ENCODE data around the gene AGO4. TPM values are rescaled to one million over a fixed set of nuclear protein-coding genes. Genes with fewer than 3 reads are reported as not detected.
"Not testable (repeated sequence)": the region's sequence is repeated elsewhere in the genome, so short reads cannot be mapped to it uniquely, and the experiment has no call there.

Gene AGO4
- total RNA-seq, 2 experiments from 2014 or later = 2.0 to 3.1 TPM

GRCh38 chr1:35788139-35788538, 19.7 kb upstream of the AGO4 start:
- no peak overlapping the region for H3K4me3 Mint-ChIP-seq
- H3K4me1 Mint-ChIP-seq (ENCODE audit: low read depth) = no peaks in the 10 kb centered on the region
- intact Hi-C loops (cut with micrococcal nuclease) = no loop called here
- CTCF ChIA-PET = no interaction called here
- no peaks in the 10 kb centered on the region for H3K36me3 Mint-ChIP-seq (ENCODE audit: low read depth)
- H3K9me3 Mint-ChIP-seq = no peaks in the 10 kb centered on the region
- no peak overlapping the region for H3K27ac Mint-ChIP-seq
- no peak for DNase-seq
- no peaks in the 10 kb centered on the region for H3K27me3 Mint-ChIP-seq (ENCODE audit: low read depth)

DNA sequence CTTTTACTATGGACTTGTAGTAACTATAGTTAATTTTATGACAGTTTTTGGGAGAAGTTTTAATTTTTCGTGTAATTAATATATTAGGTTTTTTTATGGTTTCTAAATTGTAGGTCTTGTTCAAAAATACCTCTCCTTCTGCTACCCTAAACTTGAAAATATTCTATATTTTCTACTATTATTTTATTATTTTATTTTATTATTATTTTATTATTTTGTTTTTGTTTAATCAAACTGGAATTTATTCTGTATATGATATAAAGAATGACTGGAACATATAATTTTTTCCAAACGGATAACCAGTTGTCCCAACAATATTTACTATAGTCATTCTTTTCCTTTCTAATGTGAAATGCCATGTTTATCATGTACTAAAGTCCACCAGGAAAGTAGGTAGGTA, 17.1 kb upstream of the AGO4 start:
- H3K27ac Mint-ChIP-seq = no peak overlapping the region
- H3K4me1 Mint-ChIP-seq (ENCODE audit: low read depth) = no peaks in the 10 kb centered on the region
- intact Hi-C loops (cut with micrococcal nuclease) = no loop called here
- H3K27me3 Mint-ChIP-seq (ENCODE audit: low read depth) = no peaks in the 10 kb centered on the region
- H3K36me3 Mint-ChIP-seq (ENCODE audit: low read depth) = no peaks in the 10 kb centered on the region
- DNase-seq = no peak
- no peaks in the 10 kb centered on the region for H3K9me3 Mint-ChIP-seq
- no peak overlapping the region for H3K4me3 Mint-ChIP-seq
- CTCF ChIA-PET = no interaction called here

DNA sequence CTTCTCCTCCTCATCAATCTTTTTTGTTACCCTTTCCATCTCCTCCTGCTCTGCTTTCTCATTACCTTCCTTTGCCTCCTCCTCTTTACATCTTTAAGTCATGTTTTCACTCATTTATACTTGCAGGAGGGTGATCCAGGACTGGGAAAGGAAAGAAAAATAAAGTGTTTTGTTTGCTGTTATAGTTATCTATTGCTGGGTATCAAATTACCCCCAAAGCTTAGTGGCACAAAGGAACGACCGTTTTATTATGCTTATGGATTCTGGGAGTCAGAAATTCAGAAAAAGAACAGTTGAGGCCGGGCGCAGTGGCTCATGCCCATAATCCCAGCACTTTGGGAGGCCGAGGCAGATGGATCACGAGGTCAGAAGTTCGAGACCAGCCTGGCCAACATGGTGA, 12.5 kb upstream of the AGO4 start:
- DNase-seq = no peak
- H3K27ac Mint-ChIP-seq = no peak overlapping the region

DNA sequence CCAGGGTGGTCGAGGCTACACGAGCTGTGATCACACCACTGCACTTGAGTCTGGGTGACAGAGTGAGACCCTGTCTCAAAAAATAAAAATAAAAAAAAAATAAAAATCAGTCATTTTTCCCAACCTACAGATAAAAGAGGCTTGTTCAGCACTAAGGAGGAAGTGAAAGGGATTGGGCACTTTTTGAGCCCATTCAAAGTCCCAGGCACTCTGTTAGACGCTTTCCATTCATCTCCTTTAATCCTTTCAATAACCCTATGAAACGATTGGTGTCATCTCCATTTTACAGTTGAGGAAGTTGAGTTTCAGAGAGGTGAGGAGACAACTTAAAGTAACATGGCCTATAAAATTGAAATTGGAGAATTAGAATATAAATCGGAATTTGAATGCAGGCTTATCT, 10.4 kb upstream of the AGO4 start:
- DNase-seq = no peak
- intact Hi-C loops (cut with micrococcal nuclease) = no loop called here
- H3K4me3 Mint-ChIP-seq = no peak overlapping the region
- H3K27ac Mint-ChIP-seq = no peak overlapping the region
- CTCF ChIA-PET = no interaction called here
- H3K4me1 Mint-ChIP-seq (ENCODE audit: low read depth) = no peaks in the 10 kb centered on the region
- no peaks in the 10 kb centered on the region for H3K36me3 Mint-ChIP-seq (ENCODE audit: low read depth)
- H3K27me3 Mint-ChIP-seq (ENCODE audit: low read depth) = no peaks in the 10 kb centered on the region
- no peaks in the 10 kb centered on the region for H3K9me3 Mint-ChIP-seq

More for the DNA sequence above, 12.5 kb upstream of the AGO4 start:
- CTCF ChIA-PET = no interaction called here
- Mint-ChIP-seq H3K27me3 (ENCODE audit: low read depth) (no peaks in the 10 kb centered on the region), H3K36me3 (ENCODE audit: low read depth) (no peaks in the 10 kb centered on the region), H3K4me3 (no peak overlapping the region), H3K4me1 (ENCODE audit: low read depth) (no peaks in the 10 kb centered on the region), H3K9me3 (no peaks in the 10 kb centered on the region)
- intact Hi-C loops (cut with micrococcal nuclease) = no loop called here

DNA sequence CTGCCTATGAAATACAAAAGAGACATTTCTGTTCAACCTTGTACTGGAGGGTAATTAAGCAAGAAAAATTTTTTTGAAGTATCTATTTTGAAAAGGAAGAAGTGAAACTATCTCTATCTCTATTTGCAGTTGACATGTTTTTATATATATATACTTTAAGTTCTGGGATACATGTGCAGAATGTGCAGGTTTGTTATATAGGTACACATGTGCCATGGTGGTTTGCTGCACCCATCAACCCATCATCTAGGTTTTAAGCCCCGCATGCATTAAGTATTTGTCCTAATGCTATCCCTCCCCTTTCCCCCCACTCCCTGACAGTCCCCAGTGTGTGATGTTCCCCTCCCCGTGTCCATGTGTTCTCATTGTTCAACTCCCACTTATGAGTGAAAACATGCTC, 9.8 kb upstream of the AGO4 start:
- H3K9me3 Mint-ChIP-seq; H3K36me3 Mint-ChIP-seq (ENCODE audit: low read depth); intact Hi-C loops (cut with micrococcal nuclease); H3K27me3 Mint-ChIP-seq (ENCODE audit: low read depth); H3K4me1 Mint-ChIP-seq (ENCODE audit: low read depth); H3K27ac Mint-ChIP-seq; H3K4me3 Mint-ChIP-seq; DNase-seq; CTCF ChIA-PET: not testable (repeated sequence)

DNA sequence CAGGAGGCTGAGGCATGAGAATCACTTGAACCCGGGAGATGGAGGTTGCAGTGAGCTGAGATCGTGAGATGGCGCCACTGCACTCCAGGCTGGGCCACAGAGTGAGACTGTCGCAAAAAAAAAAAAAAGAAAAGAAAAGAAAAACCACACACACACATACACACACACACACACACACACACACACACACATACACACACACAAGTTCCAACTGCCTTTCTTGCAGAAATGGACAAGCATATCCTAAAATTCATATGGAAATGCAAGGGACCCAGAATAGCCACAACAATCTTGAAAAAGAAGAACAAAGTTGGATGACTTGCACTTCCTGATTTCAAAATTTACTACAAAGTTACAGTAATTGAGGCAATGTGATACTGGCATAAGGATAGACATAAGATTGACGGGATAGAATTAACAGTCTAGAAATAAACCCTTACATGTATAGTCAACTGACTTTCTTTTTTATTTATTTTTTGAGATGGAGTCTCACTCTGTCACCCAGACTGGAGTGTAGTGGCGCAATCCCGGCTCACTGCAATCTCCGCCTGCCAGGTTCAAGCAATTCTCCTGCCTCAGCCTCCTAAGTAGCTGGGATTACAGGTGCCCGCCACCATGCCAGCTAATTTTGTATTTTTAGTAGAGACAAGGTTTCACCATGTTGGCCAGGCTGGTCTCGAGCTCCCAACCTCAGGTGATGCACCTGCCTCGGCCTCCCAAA, 7.5 kb upstream of the AGO4 start:
- CTCF ChIA-PET; H3K9me3 Mint-ChIP-seq; H3K27ac Mint-ChIP-seq; intact Hi-C loops (cut with micrococcal nuclease); H3K4me3 Mint-ChIP-seq; H3K4me1 Mint-ChIP-seq (ENCODE audit: low read depth); DNase-seq; H3K36me3 Mint-ChIP-seq (ENCODE audit: low read depth); H3K27me3 Mint-ChIP-seq (ENCODE audit: low read depth): not testable (repeated sequence)

- H3K4me1 Mint-ChIP-seq (ENCODE audit: low read depth) = peaks cover 35% of the 10 kb centered on the region
- DNase-seq = peak; percentile 48
- H3K9me3 Mint-ChIP-seq = no peaks in the 10 kb centered on the region
- H3K27me3 Mint-ChIP-seq (ENCODE audit: low read depth) = no peaks in the 10 kb centered on the region
- no peak overlapping the region for H3K27ac Mint-ChIP-seq
- intact Hi-C loops (cut with micrococcal nuclease) = loop anchor here (5.0 kb wide), 1 partner anchor 74 kb away; the partner anchor contains the start of gene AGO1
- H3K36me3 Mint-ChIP-seq (ENCODE audit: low read depth) = peaks cover 1% of the 10 kb centered on the region
- peak overlapping the region; percentile 76 for H3K4me3 Mint-ChIP-seq
- CTCF ChIA-PET = no interaction called here
Measured at GRCh38 chr1:35808450-35809113, 766 bp downstream of the AGO4 start.

- Mint-ChIP-seq H3K9me3 (no peaks in the 10 kb centered on the region), H3K4me3 (peak overlapping the region; percentile 76), H3K27ac (no peak overlapping the region), H3K36me3 (ENCODE audit: low read depth) (peaks cover 1% of the 10 kb centered on the region), H3K27me3 (ENCODE audit: low read depth) (no peaks in the 10 kb centered on the region), H3K4me1 (ENCODE audit: low read depth) (peaks cover 34% of the 10 kb centered on the region)
- CTCF ChIA-PET = interaction anchor here (0.5 kb wide), 1 partner anchor 403 kb away, joined by 4 read pairs; no protein-coding TSS in a partner anchor
- DNase-seq = no peak
- intact Hi-C loops (cut with micrococcal nuclease) = loop anchor here (5.0 kb wide), 1 partner anchor 73 kb away; the partner anchor contains the start of gene AGO1
Measured at GRCh38 chr1:35809114-35810095, 1.6 kb downstream of the AGO4 start.

DNA sequence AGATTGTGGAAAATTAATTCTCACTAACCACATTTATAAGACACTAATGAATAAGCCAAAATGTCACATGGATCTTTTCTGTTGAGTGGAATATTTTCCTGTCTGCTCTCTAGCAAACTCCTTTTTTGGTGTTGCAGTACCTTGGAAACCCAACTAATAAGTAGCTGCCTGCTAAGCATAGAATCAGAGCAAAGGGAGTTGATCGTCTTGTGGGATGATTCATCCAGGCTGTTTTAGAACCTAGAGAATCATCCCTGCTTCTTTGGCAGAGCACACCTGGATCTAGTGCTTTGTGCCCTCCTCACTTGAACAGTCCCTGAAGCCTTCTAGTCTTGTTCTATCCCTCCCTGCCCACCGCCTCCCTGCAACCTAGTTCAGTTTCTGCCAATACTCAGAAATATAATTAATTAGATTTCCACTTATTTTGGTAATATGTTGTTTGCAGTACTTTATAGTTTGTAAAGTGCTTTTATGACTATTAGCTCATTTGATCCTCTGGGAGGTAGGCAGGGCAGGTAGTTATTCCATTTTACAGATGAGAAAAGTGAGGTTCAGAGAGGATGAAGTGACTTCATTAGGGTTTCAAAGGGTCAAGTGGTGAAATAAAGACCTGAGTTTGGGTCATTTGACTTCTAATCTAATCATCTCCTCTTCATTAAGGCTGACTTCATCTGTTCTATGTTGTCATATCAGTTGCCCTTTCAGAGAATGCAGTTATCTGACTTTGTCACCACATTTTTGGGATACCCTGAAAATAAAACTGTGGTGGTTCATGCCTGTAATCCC, 2.5 kb downstream of the AGO4 start:
- Mint-ChIP-seq H3K36me3 (ENCODE audit: low read depth) (peaks cover 1% of the 10 kb centered on the region), H3K4me1 (ENCODE audit: low read depth) (peaks cover 28% of the 10 kb centered on the region), H3K4me3 (no peak overlapping the region), H3K27ac (no peak overlapping the region), H3K27me3 (ENCODE audit: low read depth) (no peaks in the 10 kb centered on the region), H3K9me3 (no peaks in the 10 kb centered on the region)
- CTCF ChIA-PET = interaction anchor here (0.5 kb wide), 1 partner anchor 402 kb away, joined by 4 read pairs; no protein-coding TSS in a partner anchor
- intact Hi-C loops (cut with micrococcal nuclease) = no loop called here
- no peak for DNase-seq

DNA sequence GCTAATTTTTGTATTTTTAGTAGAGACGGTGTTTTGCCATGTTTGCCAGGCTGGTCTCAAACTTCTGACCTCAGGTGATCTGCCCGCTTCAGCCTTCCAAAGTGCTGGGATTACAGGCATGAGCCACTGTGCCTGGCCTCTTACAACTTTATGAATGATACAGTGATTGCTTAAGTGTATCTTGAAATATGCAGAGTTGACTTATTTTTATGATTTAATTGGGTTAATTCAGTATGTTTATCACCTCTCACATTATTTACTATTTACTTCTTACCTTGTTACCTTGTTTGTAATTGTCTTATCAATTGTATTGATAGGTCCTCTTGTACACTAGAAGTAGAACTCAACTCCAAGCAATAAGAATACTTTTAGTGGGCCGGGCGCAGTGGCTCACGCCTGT, 4.9 kb downstream of the AGO4 start:
- intact Hi-C loops (cut with micrococcal nuclease); DNase-seq; H3K36me3 Mint-ChIP-seq (ENCODE audit: low read depth); H3K9me3 Mint-ChIP-seq; H3K4me3 Mint-ChIP-seq; H3K27ac Mint-ChIP-seq; H3K27me3 Mint-ChIP-seq (ENCODE audit: low read depth): not testable (repeated sequence)
- H3K4me1 Mint-ChIP-seq (ENCODE audit: low read depth) = peaks cover 24% of the 10 kb centered on the region
- CTCF ChIA-PET = interaction anchor here (0.6 kb wide), 1 partner anchor 654 kb away, joined by 3 read pairs; no protein-coding TSS in a partner anchor

DNA sequence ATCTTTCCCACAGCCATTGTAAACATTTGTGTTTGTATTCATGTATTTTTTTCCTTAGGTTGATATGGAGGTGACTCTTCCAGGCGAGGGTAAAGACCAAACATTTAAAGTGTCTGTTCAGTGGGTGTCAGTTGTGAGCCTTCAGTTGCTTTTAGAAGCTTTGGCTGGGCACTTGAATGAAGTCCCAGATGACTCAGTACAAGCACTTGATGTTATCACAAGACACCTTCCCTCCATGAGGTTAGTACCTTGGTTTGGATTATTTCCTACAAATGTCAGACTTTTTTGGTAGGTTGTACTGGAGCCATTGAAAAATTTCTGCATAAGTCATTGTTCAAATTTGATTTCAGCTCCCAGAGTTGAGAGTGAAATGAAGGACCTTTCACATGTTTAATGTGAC, 17.4 kb downstream of the AGO4 start:
- DNase-seq = no peak
- Mint-ChIP-seq H3K4me3 (no peak overlapping the region), H3K36me3 (ENCODE audit: low read depth) (peaks cover 2% of the 10 kb centered on the region), H3K9me3 (no peaks in the 10 kb centered on the region), H3K4me1 (ENCODE audit: low read depth) (no peaks in the 10 kb centered on the region), H3K27ac (no peak overlapping the region), H3K27me3 (ENCODE audit: low read depth) (no peaks in the 10 kb centered on the region)
- CTCF ChIA-PET = no interaction called here
- intact Hi-C loops (cut with micrococcal nuclease) = no loop called here
